HG03175 (cell line): ENCODE data around the gene XRCC4.

Experiments
- ATAC-seq: cut with Tn5 transposase; IDR thresholded peaks from one replicate; pipeline ENCODE4 v1.9.1; 2021; ENCODE audit warnings: mild to moderate bottlenecking, moderate library complexity; ENCODE audit not compliant: unreplicated experiment

XRCC4 gene

GRCh38 chr5:83169571-83170337 is 92.4 kb downstream of the XRCC4 start:
- ATAC-seq = no peak

GRCh38 chr5:83172011-83172410 is 94.7 kb downstream of the XRCC4 start:
- ATAC-seq = no peak

GRCh38 chr5:83172655-83173054 is 95.3 kb downstream of the XRCC4 start:
- ATAC-seq = no peak

- no peak for ATAC-seq
These were observed 96.5 kb downstream of the XRCC4 start for GRCh38 chr5:83173826-83174225.

- ATAC-seq = no peak
These were observed 100.5 kb downstream of the XRCC4 start for GRCh38 chr5:83177803-83178202.

GRCh38 chr5:83179966-83180365 is 102.6 kb downstream of the XRCC4 start:
- no peak for ATAC-seq

- no peak for ATAC-seq
These were observed 107.2 kb downstream of the XRCC4 start for GRCh38 chr5:83184534-83184933.

- ATAC-seq = no peak
These were observed 115.6 kb downstream of the XRCC4 start for GRCh38 chr5:83192947-83193346.

- no peak for ATAC-seq
These were observed 120.1 kb downstream of the XRCC4 start for GRCh38 chr5:83197326-83197967.

- no peak for ATAC-seq
These were observed 121.8 kb downstream of the XRCC4 start for GRCh38 chr5:83199126-83199525.

- ATAC-seq = peak; percentile 42
These were observed 127.3 kb downstream of the XRCC4 start for GRCh38 chr5:83204651-83205050.

- no peak for ATAC-seq
These were observed 132.6 kb downstream of the XRCC4 start for GRCh38 chr5:83209963-83210362.

- ATAC-seq = no peak
These were observed 141.7 kb downstream of the XRCC4 start for GRCh38 chr5:83219077-83219476.

- ATAC-seq = no peak
These were observed 142.1 kb downstream of the XRCC4 start for GRCh38 chr5:83219495-83219894.

- no peak for ATAC-seq
These were observed 143.0 kb downstream of the XRCC4 start for GRCh38 chr5:83220331-83220730.

GRCh38 chr5:83222906-83223305 is 145.6 kb downstream of the XRCC4 start:
- no peak for ATAC-seq

- no peak for ATAC-seq
These were observed 150.3 kb downstream of the XRCC4 start for GRCh38 chr5:83227611-83228010.

GRCh38 chr5:83230511-83230910 is 153.2 kb downstream of the XRCC4 start:
- no peak for ATAC-seq

GRCh38 chr5:83244516-83244915 is 167.2 kb downstream of the XRCC4 start:
- no peak for ATAC-seq

GRCh38 chr5:83245037-83245436 is 167.7 kb downstream of the XRCC4 start:
- no peak for ATAC-seq

GRCh38 chr5:83246071-83246470 is 168.7 kb downstream of the XRCC4 start:
- no peak for ATAC-seq

- ATAC-seq = no peak
These were observed 171.8 kb downstream of the XRCC4 start for GRCh38 chr5:83249156-83249555.

GRCh38 chr5:83251849-83252248 is 174.5 kb downstream of the XRCC4 start:
- no peak for ATAC-seq
